ENCODE results near the gene KIF3A. TPM values are rescaled to one million over a fixed set of nuclear protein-coding genes. Genes with fewer than 3 reads are reported as not detected.
A peak's percentile ranks its signal among the peaks of the same experiment; 100 is the strongest.

Gene KIF3A
- total and polyA plus RNA-seq, 7 experiments from 2014 or later, result 7.5 to 30.0 (median 11.4) TPM

- CTCF ChIA-PET, result interaction anchor here (0.5 kb wide), 1 partner anchor 89 kb away, joined by 4 read pairs; no protein-coding TSS in a partner anchor
- POLR2A ChIA-PET, result no interaction called here
- intact Hi-C loops (cut with micrococcal nuclease), result no loop called here
- H3K27ac Mint-ChIP-seq, result no peak overlapping the region
- H3K4me3 Mint-ChIP-seq, result no peak overlapping the region
- no peaks in the 10 kb centered on the region for H3K27me3 ChIP-seq (ENCODE audit: control insufficient read depth in 2 of 2, insufficient read depth in 2 of 2, low read length in 2 of 2)
- peaks cover 14 to 19% of the 10 kb centered on the region in 2 donors for H3K4me1 ChIP-seq (ENCODE audit: control insufficient read depth in 2 of 2, insufficient read depth in 2 of 2, low read length in 2 of 2)
- no peaks in the 10 kb centered on the region for H3K36me3 ChIP-seq (ENCODE audit: control insufficient read depth in 2 of 3, insufficient read depth in 3 of 3, low read length in 3 of 3)
- H3K27ac ChIP-seq (ENCODE audit: low read depth, low read length), result no peak overlapping the region
- peaks cover 0 to 22% (median 2%) of the 10 kb centered on the region in 5 donors for H3K36me3 Mint-ChIP-seq
- no peaks in the 10 kb centered on the region for H3K9me3 ChIP-seq (ENCODE audit: control insufficient read depth in 2 of 3, low read length in 3 of 3)
- DNase-seq, result no peak
- H3K27me3 Mint-ChIP-seq, result no peaks in the 10 kb centered on the region
- H3K4me1 Mint-ChIP-seq, result peaks cover 17 to 31% (median 21%) of the 10 kb centered on the region in 7 donors
- H3K9me3 Mint-ChIP-seq, result no peaks in the 10 kb centered on the region
- no peak overlapping the region for H3K4me3 ChIP-seq (ENCODE audit: low read length)
- ATAC-seq, result no peak
Observed at GRCh38 chr5:132684922-132685720, 52.2 kb downstream of the KIF3A start.

- Mint-ChIP-seq H3K27me3 (no peaks in the 10 kb centered on the region), H3K27ac (peak overlapping the region in 1 of 9 donors; percentile 39), H3K4me3 (no peak overlapping the region), H3K36me3 (peaks cover 0 to 25% (median 5%) of the 10 kb centered on the region in 5 donors), H3K9me3 (no peaks in the 10 kb centered on the region), H3K4me1 (peaks cover 17 to 30% (median 19%) of the 10 kb centered on the region in 7 donors)
- CTCF ChIA-PET, result no interaction called here
- intact Hi-C loops (cut with micrococcal nuclease), result no loop called here
- Histone ChIP-seq H3K36me3 (ENCODE audit: control insufficient read depth in 2 of 3, insufficient read depth in 3 of 3, low read length in 3 of 3) (no peaks in the 10 kb centered on the region), H3K27me3 (ENCODE audit: control insufficient read depth in 2 of 2, insufficient read depth in 2 of 2, low read length in 2 of 2) (no peaks in the 10 kb centered on the region), H3K27ac (ENCODE audit: low read depth, low read length) (no peak overlapping the region), H3K4me1 (ENCODE audit: control insufficient read depth in 2 of 2, insufficient read depth in 2 of 2, low read length in 2 of 2) (peaks cover 14 to 19% of the 10 kb centered on the region in 2 donors), H3K4me3 (ENCODE audit: low read length) (no peak overlapping the region), H3K9me3 (ENCODE audit: control insufficient read depth in 2 of 3, low read length in 3 of 3) (no peaks in the 10 kb centered on the region)
- DNase-seq (no peak), ATAC-seq (no peak)
- POLR2A ChIA-PET, result no interaction called here
Observed at GRCh38 chr5:132684491-132684890, 52.9 kb downstream of the KIF3A start.

GRCh38 chr5:132681983-132682382 lies 55.4 kb downstream of the KIF3A start:
- H3K4me3 ChIP-seq (ENCODE audit: low read length), result no peak overlapping the region
- H3K4me1 ChIP-seq (ENCODE audit: control insufficient read depth in 2 of 2, insufficient read depth in 2 of 2, low read length in 2 of 2), result no peaks in the 10 kb centered on the region
- DNase-seq, result no peak
- peaks cover 0 to 3% (median 0%) of the 10 kb centered on the region in 5 donors for H3K27me3 Mint-ChIP-seq
- H3K27ac ChIP-seq (ENCODE audit: low read depth, low read length), result no peak overlapping the region
- intact Hi-C loops (cut with micrococcal nuclease), result no loop called here
- H3K27me3 ChIP-seq (ENCODE audit: control insufficient read depth in 2 of 2, insufficient read depth in 2 of 2, low read length in 2 of 2), result no peaks in the 10 kb centered on the region
- no peak overlapping the region for H3K27ac Mint-ChIP-seq
- ATAC-seq, result no peak
- CTCF ChIA-PET, result no interaction called here
- peaks cover 0 to 15% (median 0%) of the 10 kb centered on the region in 7 donors for H3K4me1 Mint-ChIP-seq
- peaks cover 0 to 18% (median 5%) of the 10 kb centered on the region in 5 donors for H3K36me3 Mint-ChIP-seq
- no peaks in the 10 kb centered on the region for H3K9me3 Mint-ChIP-seq
- POLR2A ChIA-PET, result no interaction called here
- H3K36me3 ChIP-seq (ENCODE audit: control insufficient read depth in 2 of 3, insufficient read depth in 3 of 3, low read length in 3 of 3), result no peaks in the 10 kb centered on the region
- no peak overlapping the region for H3K4me3 Mint-ChIP-seq
- no peaks in the 10 kb centered on the region for H3K9me3 ChIP-seq (ENCODE audit: control insufficient read depth in 2 of 3, low read length in 3 of 3)

- Mint-ChIP-seq H3K9me3 (no peaks in the 10 kb centered on the region), H3K4me3 (no peak overlapping the region), H3K36me3 (peaks cover 0 to 18% (median 5%) of the 10 kb centered on the region in 5 donors), H3K27ac (no peak overlapping the region), H3K4me1 (peaks cover 0 to 20% (median 0%) of the 10 kb centered on the region in 7 donors), H3K27me3 (peaks cover 0 to 3% (median 0%) of the 10 kb centered on the region in 5 donors)
- no peak for DNase-seq
- CTCF ChIA-PET, result no interaction called here
- intact Hi-C loops (cut with micrococcal nuclease), result no loop called here
- H3K4me1 ChIP-seq (ENCODE audit: control insufficient read depth in 2 of 2, insufficient read depth in 2 of 2, low read length in 2 of 2), result peaks cover 0 to 5% of the 10 kb centered on the region in 2 donors
- POLR2A ChIA-PET, result no interaction called here
- no peak overlapping the region for H3K27ac ChIP-seq (ENCODE audit: low read depth, low read length)
- H3K36me3 ChIP-seq (ENCODE audit: control insufficient read depth in 2 of 3, insufficient read depth in 3 of 3, low read length in 3 of 3), result no peaks in the 10 kb centered on the region
- peak; percentile 27 for ATAC-seq
- H3K4me3 ChIP-seq (ENCODE audit: low read length), result no peak overlapping the region
- no peaks in the 10 kb centered on the region for H3K27me3 ChIP-seq (ENCODE audit: control insufficient read depth in 2 of 2, insufficient read depth in 2 of 2, low read length in 2 of 2)
- H3K9me3 ChIP-seq (ENCODE audit: control insufficient read depth in 2 of 3, low read length in 3 of 3), result no peaks in the 10 kb centered on the region
Observed at GRCh38 chr5:132681476-132681831, 55.9 kb downstream of the KIF3A start.

GRCh38 chr5:132680780-132681475 lies 56.4 kb downstream of the KIF3A start:
- no peak for ATAC-seq
- intact Hi-C loops (cut with micrococcal nuclease), result no loop called here
- Mint-ChIP-seq H3K27ac (no peak overlapping the region), H3K9me3 (no peaks in the 10 kb centered on the region), H3K4me1 (peaks cover 0 to 24% (median 0%) of the 10 kb centered on the region in 7 donors), H3K4me3 (no peak overlapping the region), H3K27me3 (peaks cover 0 to 3% (median 0%) of the 10 kb centered on the region in 5 donors), H3K36me3 (peaks cover 0 to 18% (median 5%) of the 10 kb centered on the region in 5 donors)
- ChIA-PET CTCF (no interaction called here), POLR2A (no interaction called here)
- peaks cover 0 to 10% of the 10 kb centered on the region in 2 donors for H3K4me1 ChIP-seq (ENCODE audit: control insufficient read depth in 2 of 2, insufficient read depth in 2 of 2, low read length in 2 of 2)
- H3K9me3 ChIP-seq (ENCODE audit: control insufficient read depth in 2 of 3, low read length in 3 of 3), result no peaks in the 10 kb centered on the region
- no peaks in the 10 kb centered on the region for H3K36me3 ChIP-seq (ENCODE audit: control insufficient read depth in 2 of 3, insufficient read depth in 3 of 3, low read length in 3 of 3)
- no peak overlapping the region for H3K4me3 ChIP-seq (ENCODE audit: low read length)
- no peaks in the 10 kb centered on the region for H3K27me3 ChIP-seq (ENCODE audit: control insufficient read depth in 2 of 2, insufficient read depth in 2 of 2, low read length in 2 of 2)
- no peak overlapping the region for H3K27ac ChIP-seq (ENCODE audit: low read depth, low read length)
- DNase-seq, result no peak

- Mint-ChIP-seq H3K36me3 (peaks cover 0 to 15% (median 5%) of the 10 kb centered on the region in 5 donors), H3K9me3 (no peaks in the 10 kb centered on the region), H3K4me1 (peaks cover 0 to 30% (median 0%) of the 10 kb centered on the region in 7 donors), H3K27me3 (peaks cover 0 to 3% (median 0%) of the 10 kb centered on the region in 5 donors), H3K27ac (peak overlapping the region in 1 of 9 donors; percentile 1), H3K4me3 (no peak overlapping the region)
- DNase-seq (no peak), ATAC-seq (no peak)
- POLR2A ChIA-PET, result no interaction called here
- Histone ChIP-seq H3K4me1 (ENCODE audit: control insufficient read depth in 2 of 2, insufficient read depth in 2 of 2, low read length in 2 of 2) (peaks cover 0 to 17% of the 10 kb centered on the region in 2 donors), H3K4me3 (ENCODE audit: low read length) (no peak overlapping the region), H3K9me3 (ENCODE audit: control insufficient read depth in 2 of 3, low read length in 3 of 3) (no peaks in the 10 kb centered on the region), H3K27me3 (ENCODE audit: control insufficient read depth in 2 of 2, insufficient read depth in 2 of 2, low read length in 2 of 2) (no peaks in the 10 kb centered on the region), H3K36me3 (ENCODE audit: control insufficient read depth in 2 of 3, insufficient read depth in 3 of 3, low read length in 3 of 3) (no peaks in the 10 kb centered on the region), H3K27ac (ENCODE audit: low read depth, low read length) (no peak overlapping the region)
- intact Hi-C loops (cut with micrococcal nuclease), result no loop called here
- CTCF ChIA-PET, result interaction anchor here (0.6 kb wide), 1 partner anchor 311 kb away, joined by 4 read pairs; no protein-coding TSS in a partner anchor
Observed at GRCh38 chr5:132679717-132680380, 57.5 kb downstream of the KIF3A start.

All from naive thymus-derived CD4-positive, alpha-beta T cell (primary cell).